ENCODE measurements around the gene FERD3L.

DNA sequence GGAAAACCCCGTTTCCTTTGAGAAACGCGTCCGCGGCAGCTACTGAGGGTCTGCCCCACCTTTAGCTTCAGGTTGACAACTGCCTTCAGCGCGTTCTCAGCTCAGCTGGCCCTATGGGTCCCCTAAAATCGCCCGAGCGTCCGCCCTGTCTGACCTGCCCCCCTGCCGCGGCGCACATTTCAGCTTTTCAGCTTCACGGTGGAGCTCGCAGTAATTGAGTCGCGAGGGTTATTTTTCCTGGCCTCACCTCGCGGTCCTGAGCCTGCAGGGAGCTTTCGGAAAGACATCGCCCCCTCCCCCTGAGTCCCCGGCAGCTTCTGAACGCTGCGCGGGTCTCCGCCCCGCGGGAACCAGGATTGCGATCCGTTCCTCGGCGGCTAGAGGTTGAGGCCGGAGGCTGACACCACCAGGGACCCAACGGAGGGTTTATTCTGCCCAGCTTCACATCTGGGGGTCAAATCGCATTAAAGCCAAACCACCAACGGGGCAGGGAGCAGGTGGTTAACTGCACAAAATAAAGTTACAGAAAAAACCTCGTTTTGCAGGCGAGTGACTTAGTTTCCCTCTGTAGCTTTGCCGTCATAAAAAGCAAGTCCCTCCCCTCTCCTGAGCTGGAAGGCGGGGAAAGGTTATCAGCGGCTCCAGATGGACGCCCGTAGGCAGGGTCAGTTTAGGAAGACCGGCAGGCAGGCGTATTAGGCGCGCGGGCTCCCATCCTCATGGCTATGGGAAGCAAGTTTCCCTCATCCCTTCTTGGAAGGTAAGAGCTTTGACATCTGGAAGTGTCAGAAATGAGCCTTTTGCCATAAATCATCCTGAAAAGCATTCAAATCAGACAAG lies 38.8 kb downstream of the FERD3L start:
- TF ChIP-seq CTCF (IDR thresholded peaks at IDR 0.05) (no peak), POLR2A (IDR thresholded peaks at IDR 0.05) (no peak)
